Gastroesophageal sphincter (tissue), 4 donors: Measurements from ENCODE around the gene PTGES2. TPM values are rescaled to one million over a fixed set of nuclear protein-coding genes. Genes with fewer than 3 reads are reported as not detected.

Experiments used
- ATAC-seq: fragments of 150-250 bp; one replicate; pipeline ENCODE4 v1.9.1; 2016; ENCODE audit warnings: mild to moderate bottlenecking, moderate library complexity
- H3K27ac ChIP-seq, 4 donors: fragments of 200-600 bp; sonication (generic) in 3 of 4; 1 replicate in 3 of 4; 2 replicates in 1 of 4; pipeline ENCODE4 v1.5.1; 2016 to 2019
- H3K27me3 ChIP-seq: fragments of 200-600 bp; sonication (generic); one replicate; pipeline ENCODE4 v1.5.1; 2019
- H3K36me3 ChIP-seq, 2 donors: fragments of 200-600 bp; sonication (generic); one replicate each; pipeline ENCODE4 v1.5.1; 2019; ENCODE audit warnings: control low read depth in 1 of 2
- H3K4me1 ChIP-seq, 3 donors: fragments of 200-600 bp; sonication (generic); 1 replicate in 2 of 3; 2 replicates in 1 of 3; pipeline ENCODE4 v1.5.1; 2016 to 2019; ENCODE audit warnings: control low read depth in 2 of 3
- H3K4me3 ChIP-seq, 2 donors: fragments of 200-600 bp; sonication (generic); one replicate each; pipeline ENCODE4 v1.5.1; 2019; ENCODE audit warnings: mild to moderate bottlenecking in 1 of 2, moderate library complexity in 1 of 2
- H3K9me3 ChIP-seq, 3 donors: fragments of 200-600 bp; sonication (generic); one replicate each; pipeline ENCODE4 v1.5.1; 2017 to 2019; ENCODE audit warnings: control low read depth in 2 of 3
- EP300 ChIP-seq: sonication (generic); formaldehyde crosslinking; IDR thresholded peaks from one replicate; pipeline ENCODE4 v1.6.1; 2017; ENCODE audit warnings: antibody characterized with exemption, mild to moderate bottlenecking
- POLR2A ChIP-seq, 2 donors: fragments of 450-650 bp; IDR thresholded peaks; one replicate each; pipeline ENCODE4 v1.6.1; 2017; ENCODE audit warnings: antibody characterized with exemption in 2 of 2, mild to moderate bottlenecking in 2 of 2, moderate library complexity in 1 of 2
- POLR2AphosphoS5 ChIP-seq: sonication (generic); formaldehyde crosslinking; IDR thresholded peaks from one replicate; pipeline ENCODE4 v1.6.1; 2017; ENCODE audit warnings: antibody characterized with exemption
- WGBS, 2 donors: methylation state at CpG; one replicate each; pipeline ENCODE4 v1.1.5; 2018; ENCODE audit warnings: low coverage in 1 of 2; 5-methylcytosine and 5-hydroxymethylcytosine counted together
- total RNA-seq, 4 donors: library from RNA; depleted of rRNA; stranded (reverse); fragments of >200 nt; gene quantifications; one replicate each; pipeline ENCODE4 v1.1.0, GENCODE V29; 2016
- TF ChIP-seq, protein P1 (sequence below), 4 experiments: fragments of 200-600 bp in 2 of 4; fragments of 450-650 bp in 2 of 4; sonication (generic) in 1 of 4; IDR thresholded peaks; one replicate each; pipeline ENCODE4 v1.5.1; 2017 to 2019; ENCODE audit warnings: antibody characterized with exemption in 4 of 4, mild to moderate bottlenecking in 2 of 4, moderate library complexity in 2 of 4

The PTGES2 gene
- total RNA-seq, 4 donors from 2014 or later = 46.1 to 85.8 (median 57.5) TPM

DNA sequence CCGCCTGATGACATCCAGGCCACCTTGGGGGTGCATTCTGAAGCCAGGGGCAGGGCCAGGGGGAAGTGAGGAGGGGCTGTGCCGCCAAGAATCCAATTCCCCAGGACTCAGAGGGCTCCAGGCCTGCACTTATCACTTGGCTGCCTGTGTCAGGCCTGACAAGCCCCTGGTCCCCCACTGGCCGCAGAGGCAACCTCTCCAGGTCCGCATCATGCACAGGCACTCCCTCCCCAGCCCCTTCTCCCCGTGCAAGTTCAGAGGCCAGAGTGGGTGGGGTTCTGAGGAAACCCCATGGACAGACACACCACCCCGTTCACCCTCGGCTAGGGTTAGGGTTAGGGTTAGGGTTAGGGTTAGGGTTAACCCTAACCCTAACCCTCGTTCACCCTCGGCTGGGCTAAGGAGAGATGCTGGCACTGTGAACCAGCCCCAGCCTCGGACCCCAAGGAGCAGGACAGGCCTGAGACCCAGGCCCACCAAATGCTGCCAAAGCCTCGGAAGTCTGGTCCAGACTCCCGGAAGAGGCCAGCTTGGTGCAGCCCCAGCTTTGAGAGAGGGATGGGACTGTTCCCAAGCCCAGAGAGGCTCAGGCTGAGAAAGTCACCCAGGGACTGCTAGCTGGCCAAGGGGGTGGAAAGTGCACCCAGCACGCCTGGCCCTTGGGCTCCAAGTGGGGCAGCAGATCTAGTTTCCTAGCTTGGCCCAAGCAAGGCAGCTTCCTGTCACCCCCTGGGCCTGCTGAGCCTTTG lies 26.6 kb upstream of the PTGES2 start:
- Histone ChIP-seq H3K27me3 (no peaks in the 10 kb centered on the region), H3K36me3 (no peaks in the 10 kb centered on the region), H3K9me3 (no peaks in the 10 kb centered on the region), H3K4me1 (peaks cover 0 to 6% (median under 1%) of the 10 kb centered on the region in 3 donors), H3K27ac (no peak overlapping the region), H3K4me3 (no peak overlapping the region)
- ATAC-seq = no peak
- TF ChIP-seq, protein P1, sequence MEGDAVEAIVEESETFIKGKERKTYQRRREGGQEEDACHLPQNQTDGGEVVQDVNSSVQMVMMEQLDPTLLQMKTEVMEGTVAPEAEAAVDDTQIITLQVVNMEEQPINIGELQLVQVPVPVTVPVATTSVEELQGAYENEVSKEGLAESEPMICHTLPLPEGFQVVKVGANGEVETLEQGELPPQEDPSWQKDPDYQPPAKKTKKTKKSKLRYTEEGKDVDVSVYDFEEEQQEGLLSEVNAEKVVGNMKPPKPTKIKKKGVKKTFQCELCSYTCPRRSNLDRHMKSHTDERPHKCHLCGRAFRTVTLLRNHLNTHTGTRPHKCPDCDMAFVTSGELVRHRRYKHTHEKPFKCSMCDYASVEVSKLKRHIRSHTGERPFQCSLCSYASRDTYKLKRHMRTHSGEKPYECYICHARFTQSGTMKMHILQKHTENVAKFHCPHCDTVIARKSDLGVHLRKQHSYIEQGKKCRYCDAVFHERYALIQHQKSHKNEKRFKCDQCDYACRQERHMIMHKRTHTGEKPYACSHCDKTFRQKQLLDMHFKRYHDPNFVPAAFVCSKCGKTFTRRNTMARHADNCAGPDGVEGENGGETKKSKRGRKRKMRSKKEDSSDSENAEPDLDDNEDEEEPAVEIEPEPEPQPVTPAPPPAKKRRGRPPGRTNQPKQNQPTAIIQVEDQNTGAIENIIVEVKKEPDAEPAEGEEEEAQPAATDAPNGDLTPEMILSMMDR (IDR thresholded peaks at IDR 0.05) = no peak
- TF ChIP-seq POLR2A (IDR thresholded peaks at IDR 0.05) (no peak), EP300 (no peak), POLR2AphosphoS5 (no peak)
- 100% methylated on average over 1 of the region's 13 CpGs; no CpG with 5 or more reads in 1 of the 2 donors for WGBS, 2 donors

- ATAC-seq = no peak
- H3K9me3 ChIP-seq = no peaks in the 10 kb centered on the region
- H3K27me3 ChIP-seq = no peaks in the 10 kb centered on the region
- no peaks in the 10 kb centered on the region for H3K36me3 ChIP-seq
- no peak overlapping the region for H3K27ac ChIP-seq
- peaks cover 0 to 11% (median 6%) of the 10 kb centered on the region in 3 donors for H3K4me1 ChIP-seq
- no peak overlapping the region for H3K4me3 ChIP-seq
- 60% methylated on average over 1 of the region's 26 CpGs; no CpG with 5 or more reads in 1 of the 2 donors for WGBS, 2 donors
- TF ChIP-seq, protein P1 (IDR thresholded peaks at IDR 0.05) = no peak
- TF ChIP-seq EP300 = no peak
Observed at GRCh38 chr9:128153060-128153946, 25.8 kb upstream of the PTGES2 start.

DNA sequence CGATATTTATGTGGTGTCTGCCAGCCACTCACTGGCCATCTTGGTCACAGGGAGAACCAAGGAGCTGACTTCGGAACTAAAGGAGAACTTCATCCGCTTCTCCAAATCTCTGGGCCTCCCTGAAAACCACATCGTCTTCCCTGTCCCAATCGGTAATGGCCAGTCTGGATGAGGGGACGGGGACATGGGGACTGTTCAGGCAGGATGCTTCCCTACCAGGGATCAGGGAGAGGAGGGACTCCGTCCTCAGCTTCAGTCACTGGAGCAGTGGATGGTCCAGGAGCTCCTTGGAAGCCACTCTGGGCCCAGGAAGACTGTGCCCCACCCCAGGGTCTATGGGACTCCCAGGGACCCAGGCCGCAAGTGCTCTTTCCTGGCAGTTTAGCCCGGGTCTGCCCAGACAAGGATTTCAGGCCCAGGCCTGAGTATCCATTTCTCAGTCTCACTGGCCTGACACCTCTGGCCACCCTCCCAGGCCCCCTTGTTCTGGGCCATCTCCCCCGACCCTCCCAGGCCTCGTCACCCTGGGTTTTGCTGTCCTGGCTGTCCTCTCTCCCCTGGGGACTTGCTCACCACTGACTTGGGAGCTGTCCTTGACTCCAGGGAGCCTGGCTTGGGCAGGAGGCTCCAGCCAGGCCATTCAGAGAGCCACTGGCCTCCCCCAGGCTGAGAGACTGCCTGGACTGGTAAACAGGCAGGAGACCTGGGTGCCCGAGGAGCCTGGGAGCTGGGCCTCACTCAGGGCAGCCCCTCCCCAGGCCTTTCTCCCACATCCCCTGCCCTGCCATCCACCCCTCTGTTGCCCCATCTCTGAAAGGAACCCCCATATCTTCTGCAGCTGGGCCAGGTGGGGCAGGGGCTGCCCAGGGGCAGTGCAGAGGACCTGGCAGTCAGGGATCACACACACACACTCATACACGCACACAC lies 24.9 kb upstream of the PTGES2 start:
- TF ChIP-seq POLR2A (IDR thresholded peaks at IDR 0.05) = no peak
- TF ChIP-seq, protein P1 (IDR thresholded peaks at IDR 0.05) = no peak
- no peak for TF ChIP-seq EP300
- no peak for TF ChIP-seq POLR2AphosphoS5
- ATAC-seq = no peak
- H3K4me1 ChIP-seq = peaks cover 0 to 11% (median 6%) of the 10 kb centered on the region in 3 donors
- no peak overlapping the region for H3K4me3 ChIP-seq
- 94 to 100% methylated on average over 1 to 5 of the region's 13 CpGs for WGBS, 2 donors
- H3K9me3 ChIP-seq = no peaks in the 10 kb centered on the region
- no peaks in the 10 kb centered on the region for H3K27me3 ChIP-seq
- no peaks in the 10 kb centered on the region for H3K36me3 ChIP-seq
- no peak overlapping the region for H3K27ac ChIP-seq

GRCh38 chr9:128151309-128152132 lies 24.0 kb upstream of the PTGES2 start:
- H3K27me3 ChIP-seq = no peaks in the 10 kb centered on the region
- no peak for ATAC-seq
- H3K9me3 ChIP-seq = no peaks in the 10 kb centered on the region
- no peaks in the 10 kb centered on the region for H3K36me3 ChIP-seq
- H3K27ac ChIP-seq = no peak overlapping the region
- peaks cover 0 to 11% (median 6%) of the 10 kb centered on the region in 3 donors for H3K4me1 ChIP-seq
- 71 to 81% methylated on average over 2 to 6 of the region's 18 CpGs for WGBS, 2 donors
- no peak overlapping the region for H3K4me3 ChIP-seq
- TF ChIP-seq, protein P1 (IDR thresholded peaks at IDR 0.05) = no peak
- TF ChIP-seq EP300 (no peak), POLR2A (IDR thresholded peaks at IDR 0.05) (no peak), POLR2AphosphoS5 (no peak)
